NCI-H345 (cell line): ENCODE measurements around the gene SPTLC2.
"Not testable (repeated sequence)": the region's sequence is repeated elsewhere in the genome, so short reads cannot be mapped to it uniquely, and the experiment has no call there.

Experiments
- DNase-seq: peaks from one replicate; lab custom pipeline; 2025; lab: John Stamatoyannopoulos, UW

SPTLC2 gene

GRCh38 chr14:77616454-77617229 lies at the start of gene SPTLC2:
SPTLC2 (minus strand) TSS chr14:77616637; CDS start chr14:77616579, 58 bp downstream.
- peak; percentile 99 for DNase-seq

- DNase-seq: no peak
These were observed 46.9 kb upstream of the SPTLC2 start for GRCh38 chr14:77663293-77663692.

GRCh38 chr14:77661562-77661961 lies 45.1 kb upstream of the SPTLC2 start:
- DNase-seq: not testable (repeated sequence)

- DNase-seq: peak; percentile 91
These were observed 44.3 kb upstream of the SPTLC2 start for GRCh38 chr14:77660754-77661153.

GRCh38 chr14:77659831-77660230 lies 43.4 kb upstream of the SPTLC2 start:
- no peak for DNase-seq

GRCh38 chr14:77657280-77657679 lies 40.8 kb upstream of the SPTLC2 start:
- no peak for DNase-seq

GRCh38 chr14:77654001-77654441 lies 37.6 kb upstream of the SPTLC2 start:
- DNase-seq: peak; percentile 87

- DNase-seq: no peak
These were observed 32.9 kb upstream of the SPTLC2 start for GRCh38 chr14:77649326-77649725.

GRCh38 chr14:77648520-77649200 lies 32.2 kb upstream of the SPTLC2 start:
- no peak for DNase-seq

- no peak for DNase-seq
These were observed 31.4 kb upstream of the SPTLC2 start for GRCh38 chr14:77647853-77648252.

- DNase-seq: no peak
These were observed 30.5 kb upstream of the SPTLC2 start for GRCh38 chr14:77646907-77647306.

GRCh38 chr14:77645520-77646230 lies 29.2 kb upstream of the SPTLC2 start:
- no peak for DNase-seq

- DNase-seq: no peak
These were observed 26.0 kb upstream of the SPTLC2 start for GRCh38 chr14:77642407-77642806.

- no peak for DNase-seq
These were observed 25.3 kb upstream of the SPTLC2 start for GRCh38 chr14:77641534-77642341.

GRCh38 chr14:77640756-77641533 lies 24.5 kb upstream of the SPTLC2 start:
- DNase-seq: no peak

GRCh38 chr14:77638771-77639171 lies 22.3 kb upstream of the SPTLC2 start:
- no peak for DNase-seq

- DNase-seq: peak; percentile 6
These were observed 19.4 kb upstream of the SPTLC2 start for GRCh38 chr14:77635869-77636268.

- not testable (repeated sequence) for DNase-seq
These were observed 19.0 kb upstream of the SPTLC2 start for GRCh38 chr14:77635466-77635865.

GRCh38 chr14:77630111-77630510 lies 13.7 kb upstream of the SPTLC2 start:
- DNase-seq: no peak

- no peak for DNase-seq
These were observed 8.9 kb upstream of the SPTLC2 start for GRCh38 chr14:77625360-77625759.

- DNase-seq: no peak
These were observed 6.8 kb upstream of the SPTLC2 start for GRCh38 chr14:77623201-77623600.
